Right atrium auricular region (tissue), 2 donors: ENCODE measurements around the gene GAGE2A. TPM values are rescaled to one million over a fixed set of nuclear protein-coding genes. Genes with fewer than 3 reads are reported as not detected.

Experiments used
- DNase-seq: peaks from one replicate; pipeline ENCODE4 v3.0.0-alpha.2; 2019; ENCODE audit warnings: low spot score
- H3K27ac ChIP-seq, 2 donors: fragments of 200-600 bp; sonication (generic); 1 replicate in 1 of 2; 2 replicates in 1 of 2; pipeline ENCODE4 v1.5.1; 2016 to 2019
- H3K27me3 ChIP-seq, 2 donors: fragments of 200-600 bp; sonication (generic); one replicate each; pipeline versions ENCODE4 v1.5.1 to v1.6.0; 2017 to 2019
- H3K36me3 ChIP-seq: fragments of 200-600 bp; sonication (generic); one replicate; pipeline ENCODE4 v1.5.1; 2016
- H3K4me1 ChIP-seq, 2 donors: fragments of 200-600 bp; sonication (generic); one replicate each; pipeline versions ENCODE4 v1.5.1 to v1.6.0; 2017 to 2019
- H3K4me3 ChIP-seq, 2 donors: fragments of 200-600 bp; sonication (generic); 1 replicate in 1 of 2; 2 replicates in 1 of 2; pipeline ENCODE4 v1.5.1; 2017 to 2019; ENCODE audit warnings: mild to moderate bottlenecking in 1 of 2, moderate library complexity in 1 of 2
- H3K9me3 ChIP-seq, 2 donors: fragments of 200-600 bp; sonication (generic); one replicate each; pipeline ENCODE4 v1.5.1; 2019
- total RNA-seq, 2 donors: library from RNA; depleted of rRNA; stranded (reverse); fragments of >200 nt; gene quantifications; one replicate each; pipeline ENCODE4 v1.1.0, GENCODE V29; 2016
- TF ChIP-seq, protein P1 (sequence below), 2 donors: fragments of 200-600 bp; sonication (generic); IDR thresholded peaks; one replicate each; pipeline ENCODE4 v1.5.1; 2019; ENCODE audit warnings: antibody characterized with exemption in 2 of 2

GAGE2A gene
- total RNA-seq, 2 donors from 2014 or later: not detected

DNA sequence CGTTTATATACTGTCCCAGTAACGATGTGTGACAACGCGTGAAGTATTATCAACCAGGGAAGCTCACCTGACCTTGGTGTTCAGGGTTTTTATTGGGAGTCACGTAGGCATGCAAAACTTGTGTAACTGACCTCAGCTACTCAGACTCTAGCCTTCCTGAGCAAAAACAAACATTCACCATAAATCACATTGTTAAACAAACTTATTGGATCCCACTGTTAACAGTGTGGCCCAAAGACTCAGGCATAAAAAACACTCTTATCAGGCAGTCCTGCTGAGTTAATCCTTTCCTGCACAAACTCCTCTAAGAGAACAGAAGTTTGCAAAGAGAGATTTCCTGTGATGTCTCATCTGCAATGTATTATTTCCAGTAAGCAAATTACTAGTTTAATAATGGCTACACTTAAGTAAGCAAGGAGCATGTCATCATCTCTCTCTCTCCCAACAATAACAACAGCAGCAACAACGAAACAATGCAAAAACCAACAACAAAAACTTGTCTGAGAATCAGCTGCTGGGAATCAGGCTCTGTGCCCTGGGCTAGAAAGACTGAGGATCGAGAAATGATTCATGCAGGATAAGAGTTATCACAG lies 21.5 kb downstream of the GAGE2A start:
- no peak for DNase-seq
- Histone ChIP-seq H3K4me3 (no peak overlapping the region), H3K27ac (no peak overlapping the region), H3K9me3 (no peaks in the 10 kb centered on the region), H3K27me3 (no peaks in the 10 kb centered on the region), H3K4me1 (no peaks in the 10 kb centered on the region), H3K36me3 (no peaks in the 10 kb centered on the region)
- TF ChIP-seq, protein P1, sequence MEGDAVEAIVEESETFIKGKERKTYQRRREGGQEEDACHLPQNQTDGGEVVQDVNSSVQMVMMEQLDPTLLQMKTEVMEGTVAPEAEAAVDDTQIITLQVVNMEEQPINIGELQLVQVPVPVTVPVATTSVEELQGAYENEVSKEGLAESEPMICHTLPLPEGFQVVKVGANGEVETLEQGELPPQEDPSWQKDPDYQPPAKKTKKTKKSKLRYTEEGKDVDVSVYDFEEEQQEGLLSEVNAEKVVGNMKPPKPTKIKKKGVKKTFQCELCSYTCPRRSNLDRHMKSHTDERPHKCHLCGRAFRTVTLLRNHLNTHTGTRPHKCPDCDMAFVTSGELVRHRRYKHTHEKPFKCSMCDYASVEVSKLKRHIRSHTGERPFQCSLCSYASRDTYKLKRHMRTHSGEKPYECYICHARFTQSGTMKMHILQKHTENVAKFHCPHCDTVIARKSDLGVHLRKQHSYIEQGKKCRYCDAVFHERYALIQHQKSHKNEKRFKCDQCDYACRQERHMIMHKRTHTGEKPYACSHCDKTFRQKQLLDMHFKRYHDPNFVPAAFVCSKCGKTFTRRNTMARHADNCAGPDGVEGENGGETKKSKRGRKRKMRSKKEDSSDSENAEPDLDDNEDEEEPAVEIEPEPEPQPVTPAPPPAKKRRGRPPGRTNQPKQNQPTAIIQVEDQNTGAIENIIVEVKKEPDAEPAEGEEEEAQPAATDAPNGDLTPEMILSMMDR (IDR thresholded peaks at IDR 0.05): no peak

DNA sequence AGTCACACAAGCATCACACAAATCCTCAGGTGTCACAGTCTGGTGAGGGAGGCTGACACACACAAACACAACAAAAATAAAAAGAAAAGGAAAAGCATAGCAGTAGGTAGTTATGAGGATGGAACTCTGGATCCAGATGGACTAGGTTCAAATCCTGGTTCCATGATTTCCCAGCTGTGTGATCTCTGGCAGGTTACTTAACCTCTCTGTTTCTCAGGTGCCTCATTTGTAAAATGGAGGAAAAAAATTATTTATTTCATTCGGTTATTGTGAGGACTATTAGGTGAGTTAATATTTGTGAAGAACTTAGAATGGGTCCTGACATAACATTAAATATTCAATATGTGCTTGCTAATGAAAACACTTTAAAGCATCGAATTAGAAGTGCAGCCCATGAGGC lies 29.3 kb downstream of the GAGE2A start:
- no peak overlapping the region for H3K4me3 ChIP-seq
- DNase-seq: no peak
- no peak overlapping the region for H3K27ac ChIP-seq
- H3K9me3 ChIP-seq: no peaks in the 10 kb centered on the region
- no peaks in the 10 kb centered on the region for H3K27me3 ChIP-seq
- TF ChIP-seq, protein P1 (IDR thresholded peaks at IDR 0.05): no peak
- no peaks in the 10 kb centered on the region for H3K4me1 ChIP-seq
- no peaks in the 10 kb centered on the region for H3K36me3 ChIP-seq

DNA sequence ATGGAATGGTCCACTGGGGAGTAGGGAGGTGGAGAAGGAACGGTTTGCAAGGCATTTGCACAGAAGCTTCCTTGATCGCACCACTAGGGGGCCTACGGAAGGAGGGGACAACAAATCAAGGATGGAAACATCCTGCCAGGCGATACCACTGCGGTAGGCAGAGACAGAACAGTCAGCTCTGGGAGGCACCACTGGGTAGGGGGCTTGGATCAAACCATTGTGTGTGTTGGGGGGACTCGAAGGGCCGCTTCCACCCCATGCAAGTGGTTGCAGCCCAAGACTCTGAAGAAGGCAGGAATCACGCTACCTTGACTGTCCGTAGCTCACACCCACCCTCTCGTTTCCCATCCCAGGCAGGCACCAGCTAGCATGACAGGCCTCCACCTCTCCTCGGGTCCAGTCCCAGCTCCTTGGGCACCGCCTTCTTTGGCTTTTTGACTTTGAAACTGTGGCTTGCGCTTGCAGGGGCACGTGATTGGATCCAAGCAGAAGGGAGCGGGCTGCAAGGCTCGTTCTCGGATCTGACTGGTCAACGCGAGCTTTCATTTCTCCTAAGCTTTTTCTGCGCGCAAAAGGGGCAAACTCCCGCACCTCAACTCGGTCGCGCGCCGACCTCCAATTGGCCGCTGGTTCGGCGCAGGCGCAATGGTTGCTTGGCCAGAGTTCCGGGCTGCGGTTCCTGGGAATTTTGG lies 37.9 kb downstream of the GAGE2A start:
- peaks cover 0 to 22% of the 10 kb centered on the region in 2 donors for H3K9me3 ChIP-seq
- H3K4me3 ChIP-seq: peak overlapping the region in 1 of 2 donors; percentile 26
- no peaks in the 10 kb centered on the region for H3K4me1 ChIP-seq
- TF ChIP-seq, protein P1 (IDR thresholded peaks at IDR 0.05): peak in 1 of 2 donors; percentile 42
- H3K27me3 ChIP-seq: no peaks in the 10 kb centered on the region
- no peak for DNase-seq
- no peak overlapping the region for H3K27ac ChIP-seq
- H3K36me3 ChIP-seq: no peaks in the 10 kb centered on the region

DNA sequence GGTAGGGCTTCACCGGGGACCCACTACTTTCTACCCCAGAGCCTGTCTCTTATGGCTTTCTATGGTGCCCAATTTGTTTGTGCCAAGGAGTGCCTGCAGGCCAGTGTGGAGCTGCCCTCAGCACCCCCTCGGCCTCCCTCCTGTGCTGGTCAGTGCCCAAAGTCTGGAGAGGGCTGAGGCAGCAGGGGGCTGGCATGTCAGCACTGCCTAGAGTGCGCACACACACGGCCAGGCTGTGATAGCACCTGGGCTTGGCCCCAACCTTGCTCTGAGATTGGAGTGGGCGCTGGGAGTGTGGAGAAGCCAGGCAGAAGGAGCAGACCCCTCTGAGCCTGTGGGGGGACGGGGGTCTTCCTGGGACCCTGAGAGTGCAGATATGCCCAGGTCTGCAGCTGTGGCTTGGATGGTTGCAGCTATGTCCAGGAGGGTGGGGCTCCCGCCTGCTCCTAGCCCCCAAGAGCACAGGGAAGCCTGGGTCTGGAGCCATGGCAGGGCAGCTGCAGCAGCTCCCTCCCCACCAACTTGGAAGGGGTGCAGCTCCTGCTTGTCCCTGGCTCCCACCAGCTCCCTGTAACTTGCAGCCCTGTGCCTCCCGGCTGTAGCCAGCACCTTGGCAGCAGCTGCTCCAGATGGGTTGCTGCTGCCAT lies 55.8 kb downstream of the GAGE2A start:
- H3K27me3 ChIP-seq: no peaks in the 10 kb centered on the region

More for the DNA sequence above, 55.8 kb downstream of the GAGE2A start:
- no peaks in the 10 kb centered on the region for H3K4me1 ChIP-seq
- H3K4me3 ChIP-seq: no peak overlapping the region
- no peak overlapping the region for H3K27ac ChIP-seq
- no peaks in the 10 kb centered on the region for H3K9me3 ChIP-seq
- no peak for DNase-seq
- no peaks in the 10 kb centered on the region for H3K36me3 ChIP-seq
- TF ChIP-seq, protein P1 (IDR thresholded peaks at IDR 0.05): no peak

Other genes with a start within 250 kb of the GAGE2A start
- gene GAGE12C, start 57.3 kb upstream of the GAGE2A start, total RNA-seq: not detected
- gene GAGE12D, start 47.8 kb upstream of the GAGE2A start, total RNA-seq: not detected
- gene GAGE12E, start 38.2 kb upstream of the GAGE2A start, total RNA-seq: not detected
- not detected for gene GAGE12F, start 28.7 kb upstream of the GAGE2A start, total RNA-seq
- gene GAGE12G, start 19.1 kb upstream of the GAGE2A start, total RNA-seq: not detected
- not detected for gene GAGE12H, start 9.5 kb upstream of the GAGE2A start, total RNA-seq
- not detected for gene GAGE1, start 9.5 kb downstream of the GAGE2A start, total RNA-seq
- not detected for gene PAGE1, start 106.5 kb downstream of the GAGE2A start, total RNA-seq
- gene PAGE4, start 239.8 kb downstream of the GAGE2A start, total RNA-seq: not detected